HepG2 (cell line): ENCODE results near the gene EMP2. TPM values are rescaled to one million over a fixed set of nuclear protein-coding genes. Genes with fewer than 3 reads are reported as not detected.

Experiments used
- IKZF1 ChIP-seq: fragments of 450-650 bp; IDR thresholded peaks from 2 replicates; pipeline ENCODE4 v1.7.1; 2016
- NRL ChIP-seq: sonication (generic); formaldehyde crosslinking; IDR thresholded peaks from 2 replicates; pipeline ENCODE4 v1.5.0; 2020; ENCODE audit warnings: missing genetic modification reagents, mild to moderate bottlenecking, moderate library complexity, borderline replicate concordance
- U2AF1 ChIP-seq: fragments of 200-400 bp; formaldehyde crosslinking; optimal IDR thresholded peaks from 2 replicates; pipeline ENCODE3; 2017; ENCODE audit warnings: mild to moderate bottlenecking, low read depth, low read length
- ZMAT3 ChIP-seq: sonication (generic); formaldehyde crosslinking; conservative IDR thresholded peaks from 2 replicates; pipeline ENCODE4 v1.7.0; 2021; ENCODE audit warnings: missing genetic modification reagents
- ZNF598 ChIP-seq: sonication (generic); formaldehyde crosslinking; IDR thresholded peaks from 2 replicates; pipeline ENCODE4 v1.5.1; 2020; ENCODE audit warnings: mild to moderate bottlenecking, missing genetic modification reagents, borderline replicate concordance
- ZNF780A ChIP-seq: sonication (generic); formaldehyde crosslinking; IDR thresholded peaks from 2 replicates; pipeline ENCODE4 v1.8.0; 2022; ENCODE audit warnings: mild to moderate bottlenecking, missing genetic modification reagents, moderate library complexity
- polyA plus RNA-seq, 8 experiments: library from polyadenylated mRNA; depleted of rRNA in 3 of 8; stranded (reverse) in 7 of 8; unstranded in 1 of 8; fragments of >200 nt; fragmentation: Illumina TruSeq in 4 of 8; extraction: Trizol in 4 of 8; gene quantifications; 2 replicates each; pipeline versions ENCODE4 v1.2.1 to v1.2.3, GENCODE V29; 2011 to 2016; ENCODE audit warnings: low read depth in 4 of 8, missing spikeins in 1 of 8, mixed read lengths in 1 of 8; ENCODE audit not compliant: insufficient read depth in 1 of 8
- total RNA-seq, 5 experiments: library from RNA; depleted of rRNA; stranded (reverse); fragments of >200 nt; fragmentation: Illumina TruSeq; extraction: Trizol; gene quantifications; 2 replicates each; pipeline ENCODE4 v1.2.3, GENCODE V29; 2016; ENCODE audit warnings: low read depth in 1 of 5
- TF ChIP-seq, protein P1 (sequence below): sonication (generic); formaldehyde crosslinking; IDR thresholded peaks from 2 replicates; pipeline ENCODE4 v1.5.1; 2020; ENCODE audit warnings: mild to moderate bottlenecking, missing genetic modification reagents, moderate library complexity
- TF ChIP-seq, protein P2 (sequence below): sonication (generic); formaldehyde crosslinking; IDR thresholded peaks from 2 replicates; pipeline ENCODE4 v1.8.1; 2023; ENCODE audit warnings: mild to moderate bottlenecking, moderate library complexity, missing genetic modification reagents
- TF ChIP-seq, protein P3 (sequence below): sonication (generic); formaldehyde crosslinking; IDR thresholded peaks from 2 replicates; pipeline ENCODE4 v1.4.0; 2020; ENCODE audit warnings: mild to moderate bottlenecking, missing genetic modification reagents, borderline replicate concordance
- TF ChIP-seq, protein P4 (sequence below): sonication (generic); formaldehyde crosslinking; IDR thresholded peaks from 2 replicates; pipeline ENCODE4 v1.8.0; 2023; ENCODE audit warnings: mild to moderate bottlenecking, missing genetic modification reagents

Gene EMP2
- total and polyA plus RNA-seq, 2 of the 13 experiments (the other 11 are each of a cell fraction or from before 2014, with no cell fraction given): 24.6 to 91.2 TPM

DNA sequence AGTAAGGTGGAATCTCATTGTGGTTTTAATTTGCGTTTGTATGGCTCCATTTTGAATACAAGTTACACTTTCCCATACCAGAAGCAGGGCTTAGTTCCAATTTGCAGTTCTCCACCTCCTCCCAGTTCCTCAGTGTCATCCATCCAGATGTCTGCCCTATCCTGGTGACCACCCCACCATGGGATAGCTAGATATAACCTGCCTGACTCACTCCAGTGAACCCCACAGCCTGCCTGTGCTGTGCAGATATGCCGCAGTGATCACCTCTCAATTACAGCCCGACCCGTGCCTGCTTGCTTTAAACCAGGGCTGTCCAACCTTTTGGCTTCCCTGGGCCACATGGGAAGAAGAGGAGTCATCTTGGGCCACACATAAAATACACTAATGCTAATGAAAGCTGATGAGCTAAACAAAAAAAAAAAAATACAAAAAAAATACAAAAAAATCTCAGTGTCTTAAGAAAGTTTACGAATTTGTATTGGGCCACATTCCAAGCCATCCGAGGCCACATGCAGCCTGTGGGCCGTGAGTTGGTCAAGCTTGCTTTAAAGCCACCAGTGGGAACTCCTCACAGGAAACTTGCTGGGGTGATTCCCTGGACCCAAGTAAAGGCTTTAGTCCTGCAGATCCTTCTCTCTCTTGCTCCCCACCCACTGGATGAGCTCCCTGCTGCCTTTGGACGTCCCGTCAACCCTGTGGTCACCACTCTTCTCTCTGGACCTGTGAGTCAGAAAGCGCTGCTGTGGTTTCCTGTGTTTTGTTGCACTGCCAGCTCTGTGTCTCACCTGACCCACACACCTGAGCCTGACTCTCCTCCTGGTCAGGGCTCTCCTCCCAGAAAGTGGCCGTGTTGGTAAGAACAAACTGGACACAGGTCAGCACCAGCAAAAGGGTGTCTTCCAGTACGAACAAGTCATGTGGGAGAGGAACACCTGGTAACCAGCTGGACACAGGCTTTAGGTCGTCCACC is 83.0 kb downstream of the EMP2 start (continued):
- TF ChIP-seq, protein P1, sequence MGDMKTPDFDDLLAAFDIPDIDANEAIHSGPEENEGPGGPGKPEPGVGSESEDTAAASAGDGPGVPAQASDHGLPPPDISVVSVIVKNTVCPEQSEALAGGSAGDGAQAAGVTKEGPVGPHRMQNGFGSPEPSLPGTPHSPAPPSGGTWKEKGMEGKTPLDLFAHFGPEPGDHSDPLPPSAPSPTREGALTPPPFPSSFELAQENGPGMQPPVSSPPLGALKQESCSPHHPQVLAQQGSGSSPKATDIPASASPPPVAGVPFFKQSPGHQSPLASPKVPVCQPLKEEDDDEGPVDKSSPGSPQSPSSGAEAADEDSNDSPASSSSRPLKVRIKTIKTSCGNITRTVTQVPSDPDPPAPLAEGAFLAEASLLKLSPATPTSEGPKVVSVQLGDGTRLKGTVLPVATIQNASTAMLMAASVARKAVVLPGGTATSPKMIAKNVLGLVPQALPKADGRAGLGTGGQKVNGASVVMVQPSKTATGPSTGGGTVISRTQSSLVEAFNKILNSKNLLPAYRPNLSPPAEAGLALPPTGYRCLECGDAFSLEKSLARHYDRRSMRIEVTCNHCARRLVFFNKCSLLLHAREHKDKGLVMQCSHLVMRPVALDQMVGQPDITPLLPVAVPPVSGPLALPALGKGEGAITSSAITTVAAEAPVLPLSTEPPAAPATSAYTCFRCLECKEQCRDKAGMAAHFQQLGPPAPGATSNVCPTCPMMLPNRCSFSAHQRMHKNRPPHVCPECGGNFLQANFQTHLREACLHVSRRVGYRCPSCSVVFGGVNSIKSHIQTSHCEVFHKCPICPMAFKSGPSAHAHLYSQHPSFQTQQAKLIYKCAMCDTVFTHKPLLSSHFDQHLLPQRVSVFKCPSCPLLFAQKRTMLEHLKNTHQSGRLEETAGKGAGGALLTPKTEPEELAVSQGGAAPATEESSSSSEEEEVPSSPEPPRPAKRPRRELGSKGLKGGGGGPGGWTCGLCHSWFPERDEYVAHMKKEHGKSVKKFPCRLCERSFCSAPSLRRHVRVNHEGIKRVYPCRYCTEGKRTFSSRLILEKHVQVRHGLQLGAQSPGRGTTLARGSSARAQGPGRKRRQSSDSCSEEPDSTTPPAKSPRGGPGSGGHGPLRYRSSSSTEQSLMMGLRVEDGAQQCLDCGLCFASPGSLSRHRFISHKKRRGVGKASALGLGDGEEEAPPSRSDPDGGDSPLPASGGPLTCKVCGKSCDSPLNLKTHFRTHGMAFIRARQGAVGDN (CRISPR knock-in tag): peak; percentile 17; the same call in 1 of the 2 replicates
- TF ChIP-seq, protein P2, sequence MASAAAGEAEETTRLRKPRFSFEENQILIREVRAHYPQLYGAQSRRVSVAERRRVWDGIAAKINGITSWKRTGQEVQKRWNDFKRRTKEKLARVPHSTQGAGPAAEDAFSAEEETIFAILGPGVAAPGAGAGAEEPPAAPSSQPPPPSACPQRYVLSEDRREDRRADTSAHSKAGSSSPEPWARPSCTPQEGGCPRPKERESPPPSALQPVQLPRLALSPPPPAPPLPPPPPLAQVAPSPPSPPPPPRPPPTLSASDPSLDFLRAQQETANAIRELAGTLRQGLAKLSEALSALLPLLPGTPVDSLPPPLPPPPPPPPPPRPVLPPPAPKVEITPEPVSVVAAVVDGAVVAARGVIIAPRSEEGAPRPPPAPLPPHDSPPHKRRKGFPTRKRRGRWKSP (CRISPR knock-in tag): no peak; the same call in 1 of the 2 replicates
- TF ChIP-seq, protein P3, sequence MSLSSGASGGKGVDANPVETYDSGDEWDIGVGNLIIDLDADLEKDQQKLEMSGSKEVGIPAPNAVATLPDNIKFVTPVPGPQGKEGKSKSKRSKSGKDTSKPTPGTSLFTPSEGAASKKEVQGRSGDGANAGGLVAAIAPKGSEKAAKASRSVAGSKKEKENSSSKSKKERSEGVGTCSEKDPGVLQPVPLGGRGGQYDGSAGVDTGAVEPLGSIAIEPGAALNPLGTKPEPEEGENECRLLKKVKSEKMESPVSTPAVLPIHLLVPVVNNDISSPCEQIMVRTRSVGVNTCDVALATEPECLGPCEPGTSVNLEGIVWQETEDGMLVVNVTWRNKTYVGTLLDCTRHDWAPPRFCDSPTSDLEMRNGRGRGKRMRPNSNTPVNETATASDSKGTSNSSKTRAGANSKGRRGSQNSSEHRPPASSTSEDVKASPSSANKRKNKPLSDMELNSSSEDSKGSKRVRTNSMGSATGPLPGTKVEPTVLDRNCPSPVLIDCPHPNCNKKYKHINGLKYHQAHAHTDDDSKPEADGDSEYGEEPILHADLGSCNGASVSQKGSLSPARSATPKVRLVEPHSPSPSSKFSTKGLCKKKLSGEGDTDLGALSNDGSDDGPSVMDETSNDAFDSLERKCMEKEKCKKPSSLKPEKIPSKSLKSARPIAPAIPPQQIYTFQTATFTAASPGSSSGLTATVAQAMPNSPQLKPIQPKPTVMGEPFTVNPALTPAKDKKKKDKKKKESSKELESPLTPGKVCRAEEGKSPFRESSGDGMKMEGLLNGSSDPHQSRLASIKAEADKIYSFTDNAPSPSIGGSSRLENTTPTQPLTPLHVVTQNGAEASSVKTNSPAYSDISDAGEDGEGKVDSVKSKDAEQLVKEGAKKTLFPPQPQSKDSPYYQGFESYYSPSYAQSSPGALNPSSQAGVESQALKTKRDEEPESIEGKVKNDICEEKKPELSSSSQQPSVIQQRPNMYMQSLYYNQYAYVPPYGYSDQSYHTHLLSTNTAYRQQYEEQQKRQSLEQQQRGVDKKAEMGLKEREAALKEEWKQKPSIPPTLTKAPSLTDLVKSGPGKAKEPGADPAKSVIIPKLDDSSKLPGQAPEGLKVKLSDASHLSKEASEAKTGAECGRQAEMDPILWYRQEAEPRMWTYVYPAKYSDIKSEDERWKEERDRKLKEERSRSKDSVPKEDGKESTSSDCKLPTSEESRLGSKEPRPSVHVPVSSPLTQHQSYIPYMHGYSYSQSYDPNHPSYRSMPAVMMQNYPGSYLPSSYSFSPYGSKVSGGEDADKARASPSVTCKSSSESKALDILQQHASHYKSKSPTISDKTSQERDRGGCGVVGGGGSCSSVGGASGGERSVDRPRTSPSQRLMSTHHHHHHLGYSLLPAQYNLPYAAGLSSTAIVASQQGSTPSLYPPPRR: no peak
- TF ChIP-seq IKZF1 (no peak), ZMAT3 (no peak), NRL (peak; percentile 72; the same call in 1 of the 2 replicates), ZNF780A (CRISPR knock-in tag) (no peak), ZNF598 (CRISPR knock-in tag) (0 out of 2 replicates have a peak, but pooled peaks have one; percentile 31), U2AF1 (no peak)
- TF ChIP-seq, protein P4, sequence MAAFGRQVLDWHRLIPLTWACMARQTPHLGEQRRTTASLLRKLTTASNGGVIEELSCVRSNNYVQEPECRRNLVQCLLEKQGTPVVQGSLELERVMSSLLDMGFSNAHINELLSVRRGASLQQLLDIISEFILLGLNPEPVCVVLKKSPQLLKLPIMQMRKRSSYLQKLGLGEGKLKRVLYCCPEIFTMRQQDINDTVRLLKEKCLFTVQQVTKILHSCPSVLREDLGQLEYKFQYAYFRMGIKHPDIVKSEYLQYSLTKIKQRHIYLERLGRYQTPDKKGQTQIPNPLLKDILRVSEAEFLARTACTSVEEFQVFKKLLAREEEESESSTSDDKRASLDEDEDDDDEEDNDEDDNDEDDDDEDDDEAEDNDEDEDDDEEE: no peak
